GM12891 (cell line): Measurements from ENCODE around the gene ABCG5.

Experiments
- PAX5 ChIP-seq: IDR thresholded peaks from 2 replicates; pipeline ENCODE4 v1.6.1; 2011; ENCODE audit warnings: low read length, moderate library complexity, mild to moderate bottlenecking; ENCODE audit not compliant: insufficient read depth, severe bottlenecking
- POLR2A ChIP-seq: IDR thresholded peaks from 2 replicates; pipeline ENCODE4 v1.6.1; 2011; ENCODE audit warnings: low read depth, low read length, control low read depth
- POLR2AphosphoS5 ChIP-seq: IDR thresholded peaks from 2 replicates; pipeline ENCODE4 v1.6.1; 2011; ENCODE audit warnings: low read depth, low read length, control low read depth
- POU2F2 ChIP-seq: IDR thresholded peaks from 2 replicates; pipeline ENCODE4 v1.6.1; 2011; ENCODE audit warnings: low read depth, mild to moderate bottlenecking, control low read depth, low read length, moderate library complexity
- SPI1 ChIP-seq: IDR thresholded peaks from 2 replicates; pipeline ENCODE4 v1.6.1; 2011; ENCODE audit warnings: low read depth, low read length, control low read depth
- TAF1 ChIP-seq: IDR thresholded peaks from 2 replicates; pipeline ENCODE4 v1.6.1; 2011; ENCODE audit warnings: low read depth, low read length, control low read depth

DNA sequence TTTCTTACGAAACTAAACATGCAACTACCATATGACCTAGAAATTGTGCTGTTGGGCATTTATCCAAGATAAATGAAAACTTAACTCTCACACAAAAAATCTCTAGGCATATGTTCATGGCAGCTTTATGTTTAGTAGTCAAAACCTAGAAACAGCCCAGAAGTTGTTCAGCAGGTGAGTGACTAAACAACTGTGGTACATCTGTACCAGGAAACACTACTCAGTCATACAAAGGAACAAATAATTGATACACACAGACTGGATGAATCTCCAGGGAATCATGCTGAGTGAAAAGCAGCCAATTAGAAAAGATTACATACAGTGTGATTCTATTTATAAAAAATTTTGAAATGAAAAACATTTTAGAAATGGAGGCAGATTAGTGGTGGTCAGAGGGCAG, 35.5 kb downstream of the ABCG5 start:
- no peak for TF ChIP-seq TAF1
- TF ChIP-seq POLR2AphosphoS5, result no peak
- no peak for TF ChIP-seq POLR2A
- TF ChIP-seq SPI1, result no peak
- TF ChIP-seq POU2F2, result no peak
- no peak for TF ChIP-seq PAX5
